H9 (cell line): ENCODE measurements around the gene C16orf78. TPM values are rescaled to one million over a fixed set of nuclear protein-coding genes. Genes with fewer than 3 reads are reported as not detected.

ENCODE experiments used
- DNase-seq: peaks from one replicate; pipeline ENCODE4 v3.0.0-alpha.2; 2017
- H2AFZ ChIP-seq: one replicate; pipeline ENCODE4 v1.6.1; 2013; ENCODE audit warnings: mild to moderate bottlenecking, low read length, control low read depth, moderate library complexity
- H2AK5ac ChIP-seq: 2 replicates; pipeline ENCODE4 v1.6.1; 2013; ENCODE audit warnings: low read length, control low read depth, mixed read lengths; ENCODE audit not compliant: insufficient read length
- H2BK120ac ChIP-seq: one replicate; pipeline ENCODE4 v1.6.1; 2013; ENCODE audit warnings: low read depth, mild to moderate bottlenecking, low read length, control low read depth, inconsistent platforms; ENCODE audit not compliant: poor library complexity, severe bottlenecking
- H2BK12ac ChIP-seq: 2 replicates; pipeline ENCODE4 v1.6.1; 2013; ENCODE audit warnings: low read length, control low read depth, mixed read lengths, low read depth; ENCODE audit not compliant: insufficient read length
- H2BK15ac ChIP-seq: 2 replicates; pipeline ENCODE4 v1.6.1; 2013; ENCODE audit warnings: low read depth, low read length, control low read depth
- H2BK20ac ChIP-seq: one replicate; pipeline ENCODE4 v1.6.1; 2013; ENCODE audit warnings: low read depth, mild to moderate bottlenecking, low read length, control low read depth, inconsistent platforms; ENCODE audit not compliant: poor library complexity, severe bottlenecking
- H2BK5ac ChIP-seq: 2 replicates; pipeline ENCODE4 v1.6.1; 2013; ENCODE audit warnings: low read length, control low read depth, mixed read lengths; ENCODE audit not compliant: insufficient read length
- H3K14ac ChIP-seq: 2 replicates; pipeline ENCODE4 v1.6.1; 2013; ENCODE audit warnings: low read length, control low read depth; ENCODE audit not compliant: insufficient read depth
- H3K18ac ChIP-seq: 2 replicates; pipeline ENCODE4 v1.6.1; 2013; ENCODE audit warnings: low read depth, mild to moderate bottlenecking, mixed read lengths, low read length, control low read depth; ENCODE audit not compliant: insufficient read length
- H3K23ac ChIP-seq: 2 replicates; pipeline ENCODE4 v1.6.1; 2013; ENCODE audit warnings: low read length, control low read depth, mixed read lengths, low read depth; ENCODE audit not compliant: insufficient read length
- H3K23me2 ChIP-seq: 2 replicates; pipeline ENCODE4 v1.6.1; 2013; ENCODE audit warnings: low read depth, mild to moderate bottlenecking, mixed read lengths, low read length, control low read depth; ENCODE audit not compliant: insufficient read length, poor library complexity, severe bottlenecking
- H3K27ac ChIP-seq: 2 replicates; pipeline ENCODE4 v1.5.1; 2013; ENCODE audit warnings: low read length, control low read depth, mixed read lengths, low read depth; ENCODE audit not compliant: insufficient read length
- H3K27me3 ChIP-seq: 2 replicates; pipeline ENCODE4 v1.6.1; 2013; ENCODE audit warnings: low read length, control low read depth, inconsistent platforms; ENCODE audit not compliant: insufficient read depth
- H3K4ac ChIP-seq: 2 replicates; pipeline ENCODE4 v1.6.1; 2013; ENCODE audit warnings: low read depth, mild to moderate bottlenecking, control low read depth, inconsistent platforms, low read length, moderate library complexity
- H3K4me1 ChIP-seq: 2 replicates; pipeline ENCODE4 v1.6.1; 2013; ENCODE audit warnings: low read length, control low read depth, inconsistent platforms; ENCODE audit not compliant: insufficient read depth
- H3K4me2 ChIP-seq: 2 replicates; pipeline ENCODE4 v1.6.1; 2013; ENCODE audit warnings: low read length, control low read depth, mixed read lengths; ENCODE audit not compliant: insufficient read length, insufficient read depth
- H3K56ac ChIP-seq: 2 replicates; pipeline ENCODE4 v1.6.1; 2013; ENCODE audit warnings: low read depth, mild to moderate bottlenecking, mixed read lengths, low read length, control low read depth; ENCODE audit not compliant: insufficient read length
- H3K79me1 ChIP-seq: 2 replicates; pipeline ENCODE4 v1.6.1; 2013; ENCODE audit warnings: low read depth, mild to moderate bottlenecking, moderate library complexity, low read length, control low read depth, inconsistent platforms; ENCODE audit not compliant: insufficient read depth, poor library complexity, severe bottlenecking
- H3K79me2 ChIP-seq: 2 replicates; pipeline ENCODE4 v1.6.1; 2013; ENCODE audit warnings: low read length, control low read depth, inconsistent platforms; ENCODE audit not compliant: insufficient read depth
- H3K9ac ChIP-seq: 2 replicates; pipeline ENCODE4 v1.6.1; 2013; ENCODE audit warnings: low read length, control low read depth, mixed read lengths; ENCODE audit not compliant: insufficient read length; ENCODE audit errors: extremely low read depth
- H3K9me3 ChIP-seq: one replicate; pipeline ENCODE4 v1.6.1; 2013; ENCODE audit warnings: low read depth, low read length, inconsistent platforms; ENCODE audit not compliant: control insufficient read depth
- H3T11ph ChIP-seq: one replicate; pipeline ENCODE4 v1.6.1; 2013; ENCODE audit warnings: mild to moderate bottlenecking, low read length, control low read depth, inconsistent platforms
- H4K20me1 ChIP-seq: one replicate; pipeline ENCODE4 v1.6.1; 2013; ENCODE audit not compliant: control insufficient read depth, insufficient read length, insufficient read depth
- H4K5ac ChIP-seq: 2 replicates; pipeline ENCODE4 v1.6.1; 2013; ENCODE audit warnings: low read depth, mild to moderate bottlenecking, mixed read lengths, low read length, control low read depth; ENCODE audit not compliant: insufficient read length
- H4K8ac ChIP-seq: replicated peaks from 2 replicates; pipeline ENCODE4 v1.6.1; 2013; ENCODE audit warnings: low read length, control low read depth, mixed read lengths, low read depth; ENCODE audit not compliant: insufficient read length
- H4K91ac ChIP-seq: 2 replicates; pipeline ENCODE4 v1.6.1; 2013; ENCODE audit warnings: low read depth, mild to moderate bottlenecking, moderate library complexity, mixed read lengths, low read length, control low read depth; ENCODE audit not compliant: insufficient read length
- H3K27ac Mint-ChIP-seq, 3 experiments: 2 replicates in 2 of 3; 3 replicates in 1 of 3; pipeline ENCODE4 v1.8.0; 2020 to 2021; ENCODE audit warnings: mixed read lengths in 3 of 3, mild to moderate bottlenecking in 1 of 3, moderate library complexity in 1 of 3
- H3K27me3 Mint-ChIP-seq: 2 replicates; pipeline ENCODE4 v1.8.0; 2021; ENCODE audit warnings: low read depth, mild to moderate bottlenecking, moderate library complexity, mixed read lengths
- H3K36me3 Mint-ChIP-seq, 3 experiments: 2 replicates in 2 of 3; 3 replicates in 1 of 3; pipeline ENCODE4 v1.8.0; 2020 to 2021; ENCODE audit warnings: low read depth in 3 of 3, mixed read lengths in 3 of 3; ENCODE audit not compliant: insufficient read depth in 1 of 3
- H3K4me1 Mint-ChIP-seq, 2 experiments: 2 replicates each; pipeline ENCODE4 v1.8.0; 2020; ENCODE audit warnings: mixed read lengths in 2 of 2
- H3K4me3 Mint-ChIP-seq, 2 experiments: 2 replicates in 1 of 2; 3 replicates in 1 of 2; pipeline ENCODE4 v1.8.0; 2020 to 2021; ENCODE audit warnings: mild to moderate bottlenecking in 2 of 2, mixed read lengths in 2 of 2, moderate library complexity in 1 of 2
- H3K9me3 Mint-ChIP-seq, 2 experiments: 2 replicates in 1 of 2; 3 replicates in 1 of 2; pipeline ENCODE4 v1.8.0; 2020; ENCODE audit warnings: mild to moderate bottlenecking in 2 of 2, mixed read lengths in 2 of 2, moderate library complexity in 1 of 2
- CTCF ChIP-seq: fragments of 200-600 bp; sonication (generic); conservative IDR thresholded peaks from 3 replicates; pipeline ENCODE4 v1.8.0; 2021; ENCODE audit warnings: antibody characterized with exemption, mild to moderate bottlenecking
- WGBS: extraction: QIAGEN DNeasy Blood & Tissue Kit; methylation state at CpG from one replicate; pipeline ENCODE4 v1.1.7; 2013; ENCODE audit warnings: missing lambda C conversion rate, low lambda C conversion rate, mixed read lengths; ENCODE audit not compliant: insufficient read length; ENCODE audit errors: extremely low coverage; 5-methylcytosine and 5-hydroxymethylcytosine counted together
- total RNA-seq: library from RNA; stranded (reverse); gene quantifications from 2 replicates; pipeline ENCODE4 v1.2.1, GENCODE V29; 2021

Gene C16orf78
- total RNA-seq, 1 experiment from 2014 or later: not detected

GRCh38 chr16:49342336-49343265 lies 31.0 kb upstream of the C16orf78 start:
- no peaks in the 10 kb centered on the region; a peak in 1 of 5 replicates for H3K9me3 Mint-ChIP-seq
- no peak overlapping the region for H3K27ac Mint-ChIP-seq
- Histone ChIP-seq H3K4ac (no peak overlapping the region), H2BK12ac (no peak overlapping the region), H3K27ac (no peak overlapping the region), H3K56ac (no peak overlapping the region), H2AFZ (no peak overlapping the region), H4K8ac (no peak overlapping the region), H3K9ac (no peak overlapping the region), H3K27me3 (no peaks in the 10 kb centered on the region; the same call in 1 of the 2 replicates), H2BK120ac (no peak overlapping the region), H3K23me2 (no peaks in the 10 kb centered on the region), H3K18ac (no peak overlapping the region), H3K4me1 (no peaks in the 10 kb centered on the region), H2BK15ac (no peak overlapping the region), H3K9me3 (no peaks in the 10 kb centered on the region), H4K5ac (no peak overlapping the region), H2BK5ac (no peak overlapping the region), H3K23ac (no peak overlapping the region), H3K4me2 (no peak overlapping the region), H4K91ac (no peak overlapping the region), H4K20me1 (no peaks in the 10 kb centered on the region), H3K79me2 (no peaks in the 10 kb centered on the region), H3T11ph (no peak overlapping the region), H3K14ac (no peak overlapping the region), H3K79me1 (no peaks in the 10 kb centered on the region), H2AK5ac (no peak overlapping the region), H2BK20ac (no peak overlapping the region)
- no peaks in the 10 kb centered on the region for H3K36me3 Mint-ChIP-seq
- TF ChIP-seq CTCF: no peak
- peaks cover 30% of the 10 kb centered on the region for H3K27me3 Mint-ChIP-seq
- WGBS: no CpG with 5 or more reads among the region's 8 CpGs
- H3K4me3 Mint-ChIP-seq: no peak overlapping the region; a peak in 1 of 5 replicates
- no peak for DNase-seq
- H3K4me1 Mint-ChIP-seq: peaks cover 9 to 17% of the 10 kb centered on the region in 2 experiments
